Eye (tissue), 1 donor: ENCODE data around the gene SPEF1.
"Not testable (repeated sequence)": the region's sequence is repeated elsewhere in the genome, so short reads cannot be mapped to it uniquely, and the experiment has no call there.

ENCODE experiments used
- DNase-seq: peaks from one replicate; pipeline ENCODE4 v3.0.0-alpha.2; 2015

The SPEF1 gene

GRCh38 chr20:3781153-3781910, at the start of gene SPEF1:
TSS of gene SPEF1 (minus strand) at chr20:3781448. CDS start at chr20:3781287, 161 bp downstream.
- peak; percentile 98 for DNase-seq

GRCh38 chr20:3829891-3830290, 48.6 kb upstream of the SPEF1 start:
- DNase-seq: not testable (repeated sequence)

GRCh38 chr20:3828798-3829197, 47.5 kb upstream of the SPEF1 start:
- DNase-seq: no peak

- no peak for DNase-seq
Observed at GRCh38 chr20:3826420-3826819, 45.2 kb upstream of the SPEF1 start.

GRCh38 chr20:3825526-3825925, 44.3 kb upstream of the SPEF1 start:
- no peak for DNase-seq

- DNase-seq: no peak
Observed at GRCh38 chr20:3823881-3824280, 42.6 kb upstream of the SPEF1 start.

- DNase-seq: no peak
Observed at GRCh38 chr20:3821996-3822395, 40.7 kb upstream of the SPEF1 start.

GRCh38 chr20:3820901-3821727, 39.9 kb upstream of the SPEF1 start:
- no peak for DNase-seq

- DNase-seq: peak; percentile 99
Observed at GRCh38 chr20:3820048-3820900, 39.0 kb upstream of the SPEF1 start, which contains the start of gene AP5S1. TSS of gene AP5S1 (plus strand) at chr20:3820547. CDS start at chr20:3822118, 1,571 bp downstream.

- no peak for DNase-seq
Observed at GRCh38 chr20:3819411-3820047, 38.3 kb upstream of the SPEF1 start.

- DNase-seq: peak; percentile 87
Observed at GRCh38 chr20:3818155-3819151, 37.2 kb upstream of the SPEF1 start.

- DNase-seq: no peak
Observed at GRCh38 chr20:3815703-3816315, 34.6 kb upstream of the SPEF1 start.

- no peak for DNase-seq
Observed at GRCh38 chr20:3814928-3815495, 33.8 kb upstream of the SPEF1 start.

GRCh38 chr20:3813848-3814581, 32.8 kb upstream of the SPEF1 start:
- no peak for DNase-seq

GRCh38 chr20:3812975-3813847, 32.0 kb upstream of the SPEF1 start:
- DNase-seq: no peak

GRCh38 chr20:3812259-3812681, 31.0 kb upstream of the SPEF1 start:
- DNase-seq: no peak

- peak; percentile 91 for DNase-seq
Observed at GRCh38 chr20:3811467-3812258, 30.4 kb upstream of the SPEF1 start.

GRCh38 chr20:3808544-3808943, 27.3 kb upstream of the SPEF1 start:
- no peak for DNase-seq
